GM18505 (cell line): ENCODE results near the gene ZNF155.

Experiments
- ATAC-seq: cut with Tn5 transposase; IDR thresholded peaks from one replicate; pipeline ENCODE4 v1.9.1; 2021; ENCODE audit not compliant: unreplicated experiment
- POLR2A ChIP-seq: IDR thresholded peaks from 4 replicates; pipeline ENCODE4 v1.6.1; 2011; ENCODE audit warnings: borderline replicate concordance; ENCODE audit not compliant: insufficient read depth, insufficient read length; ENCODE audit errors: extremely low read depth

ZNF155 gene

DNA sequence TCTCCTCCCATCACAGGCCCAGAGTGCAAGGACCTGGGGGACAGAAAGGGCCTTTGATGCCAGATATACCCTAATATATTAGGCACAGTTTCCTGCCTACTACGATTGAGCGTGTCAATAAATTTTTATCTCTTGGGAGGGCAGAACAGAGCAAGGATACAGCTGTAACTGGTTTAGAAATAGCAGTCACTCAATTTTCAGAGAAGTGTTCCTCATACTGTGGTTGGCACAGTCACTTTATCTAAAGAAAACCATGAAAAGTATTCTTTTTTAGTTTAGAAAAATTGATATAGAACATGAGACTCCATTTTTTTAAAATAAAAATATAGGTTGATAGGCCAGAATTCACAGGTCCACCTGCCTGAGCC lies 460 bp upstream of the ZNF155 start:
- no peak for ATAC-seq

DNA sequence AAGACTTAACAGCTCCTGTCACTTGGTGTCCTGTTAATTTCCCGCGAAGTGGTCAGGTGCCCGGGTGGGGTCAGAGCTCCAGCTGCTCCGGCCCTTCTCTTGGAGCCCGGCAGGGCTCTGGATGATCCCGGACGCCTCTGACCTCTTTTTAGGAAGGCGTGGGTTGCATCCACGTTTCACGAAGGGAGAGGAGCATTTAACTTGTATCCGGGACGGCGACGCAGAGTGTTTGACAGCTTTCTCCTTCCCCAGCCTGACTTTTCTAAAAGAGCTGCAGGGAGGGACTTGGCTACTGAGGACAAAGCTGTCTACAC lies 656 bp downstream of the ZNF155 start:
- no peak for TF ChIP-seq POLR2A
- ATAC-seq, result no peak

More for the DNA sequence above, 460 bp upstream of the ZNF155 start:
- TF ChIP-seq POLR2A, result no peak

DNA sequence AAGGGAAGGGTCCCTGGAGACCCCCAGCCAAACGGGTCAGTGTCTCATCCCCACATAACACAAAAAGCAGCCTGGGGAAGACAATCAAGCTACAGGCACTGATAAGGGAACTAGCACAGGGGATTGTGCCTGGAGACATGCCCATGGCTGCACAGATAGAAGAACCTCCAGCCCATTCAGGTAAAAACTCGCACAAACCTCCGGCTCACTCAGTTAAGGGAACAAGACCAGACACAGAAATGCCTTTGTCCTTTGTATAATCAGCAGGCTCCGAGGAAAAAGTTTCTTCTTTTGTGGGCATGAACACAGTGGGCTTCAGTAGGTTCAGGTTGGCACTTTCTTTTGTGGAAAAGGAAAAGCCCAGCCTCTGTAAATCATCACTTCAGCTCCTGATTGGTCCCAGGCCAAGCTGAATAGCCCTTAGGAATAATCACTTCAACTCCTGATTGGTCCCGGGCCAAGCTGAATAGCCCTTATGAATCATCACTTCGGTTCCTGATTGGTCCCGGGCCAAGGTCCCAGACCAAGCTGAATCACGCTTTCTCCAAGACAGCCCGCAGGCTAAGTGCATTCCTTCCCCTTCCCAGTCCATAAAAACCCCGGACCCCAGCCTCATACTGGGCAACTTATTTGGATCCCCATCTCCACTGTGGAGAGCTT lies 13.8 kb downstream of the ZNF155 start:
- ATAC-seq, result no peak

DNA sequence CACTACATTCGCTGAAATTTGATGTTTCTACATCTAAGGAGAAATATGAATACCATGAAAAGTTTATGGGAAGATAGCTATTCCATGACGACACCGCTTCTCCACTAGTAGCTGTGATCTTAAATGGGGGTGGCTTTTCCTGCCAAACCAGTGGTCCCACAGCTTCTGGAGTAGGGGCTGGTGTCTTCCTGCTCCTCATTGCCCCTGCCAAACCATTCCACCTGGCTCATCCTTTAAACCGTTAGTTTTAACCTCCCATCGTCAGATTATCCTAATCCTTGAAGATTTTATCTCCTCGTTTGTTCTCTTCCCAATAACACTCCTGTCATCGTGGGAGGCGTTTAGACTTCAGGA lies 18.2 kb downstream of the ZNF155 start:
- ATAC-seq, result no peak
- TF ChIP-seq POLR2A, result no peak

More for the DNA sequence above, 13.8 kb downstream of the ZNF155 start:
- TF ChIP-seq POLR2A, result no peak

DNA sequence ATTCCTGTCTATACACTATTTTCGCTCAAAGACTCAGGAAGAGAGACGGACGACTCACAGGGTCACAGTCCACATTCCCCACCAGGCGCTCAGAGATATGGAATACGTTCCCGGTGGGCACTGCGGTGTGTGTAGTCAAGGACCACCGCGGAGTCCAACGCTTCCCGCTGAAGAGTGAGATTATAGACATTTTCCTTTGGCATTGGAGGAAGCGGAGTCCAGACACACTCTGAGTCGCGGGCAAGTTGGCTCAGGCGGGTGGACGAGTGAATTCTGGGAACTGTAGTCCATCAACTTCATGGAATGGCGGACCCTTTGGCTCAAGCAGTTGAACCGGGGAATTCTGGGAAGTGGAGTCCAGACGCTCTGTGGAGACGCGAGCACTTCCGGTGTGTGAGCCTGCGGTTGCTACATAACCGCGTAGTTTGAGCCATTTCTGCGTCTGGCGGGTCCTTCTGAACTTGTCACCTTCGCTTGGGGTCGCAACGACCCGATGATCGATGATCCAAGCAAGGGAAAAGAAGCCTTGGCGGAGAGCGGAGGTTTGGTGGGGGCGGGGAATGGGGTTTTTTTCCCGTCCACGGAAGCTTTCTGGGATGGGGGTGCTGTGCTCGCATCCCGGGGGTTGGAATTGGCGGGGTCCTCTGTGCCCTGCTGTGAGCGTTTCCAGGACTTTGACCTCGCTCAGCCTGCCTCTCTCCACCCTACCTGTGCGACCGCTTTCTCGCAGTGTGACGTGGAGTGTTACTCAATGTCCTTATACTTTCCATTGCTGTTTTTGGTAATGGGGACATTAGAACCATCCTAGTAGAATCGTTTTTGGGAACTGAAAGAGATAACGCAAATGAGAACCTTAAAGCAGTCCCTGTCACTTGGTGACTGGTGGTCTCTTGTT lies 18.8 kb downstream of the ZNF155 start, which contains the start of gene ZNF230:
Gene ZNF230, plus strand, starts transcription at position 392 of the 895 bp plus-strand sequence. CDS start 4,122 bp downstream, outside the sequence.
- ATAC-seq, result peak; percentile 91
- TF ChIP-seq POLR2A, result peak; percentile 78

DNA sequence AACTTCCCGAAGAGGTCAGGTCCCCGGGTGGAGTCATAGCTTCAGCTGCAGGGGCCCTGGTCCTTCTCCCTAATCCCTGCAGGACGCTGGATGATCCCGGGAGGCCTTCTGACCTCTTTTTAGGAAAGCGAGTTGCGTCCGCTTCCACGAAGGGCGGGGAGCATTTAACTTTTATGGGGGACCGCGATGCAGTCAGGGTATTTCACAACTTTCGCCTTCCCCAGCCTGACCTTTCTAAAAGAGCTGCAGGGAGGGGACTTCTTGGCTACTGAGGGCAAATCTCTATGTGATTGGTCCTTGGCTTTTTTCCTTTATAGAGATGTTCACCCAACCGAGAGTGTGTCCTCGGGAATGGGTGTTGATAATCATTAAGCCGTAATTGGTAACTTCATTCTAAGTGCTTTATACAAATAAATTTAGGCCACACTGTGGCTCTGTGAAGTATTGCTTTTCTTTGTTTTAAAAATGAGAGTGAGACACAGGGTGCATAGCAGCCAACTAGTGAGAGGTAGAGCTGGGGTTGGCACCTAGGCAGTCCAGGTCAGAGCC lies 19.5 kb downstream of the ZNF155 start:
- TF ChIP-seq POLR2A, result no peak
- no peak for ATAC-seq

DNA sequence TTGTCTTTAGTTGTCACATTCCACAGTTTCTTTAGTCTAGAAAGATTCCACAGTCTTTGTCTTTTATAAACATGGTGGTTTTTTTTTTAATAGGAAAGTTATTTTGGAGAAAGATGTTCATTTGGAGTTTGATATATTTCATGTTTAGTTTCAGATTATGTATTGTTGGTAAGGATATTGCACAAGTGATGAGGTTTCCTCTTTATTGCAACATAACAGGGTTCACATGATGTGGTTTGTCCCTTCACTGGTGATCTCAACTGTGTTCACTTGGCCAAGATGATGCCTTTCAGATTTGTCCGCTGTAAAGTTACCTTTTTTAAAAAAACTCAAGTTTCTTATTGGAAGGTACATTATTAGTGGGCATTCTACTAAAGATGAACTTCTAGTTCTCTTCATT lies 22.0 kb downstream of the ZNF155 start:
- no peak for TF ChIP-seq POLR2A
- no peak for ATAC-seq

DNA sequence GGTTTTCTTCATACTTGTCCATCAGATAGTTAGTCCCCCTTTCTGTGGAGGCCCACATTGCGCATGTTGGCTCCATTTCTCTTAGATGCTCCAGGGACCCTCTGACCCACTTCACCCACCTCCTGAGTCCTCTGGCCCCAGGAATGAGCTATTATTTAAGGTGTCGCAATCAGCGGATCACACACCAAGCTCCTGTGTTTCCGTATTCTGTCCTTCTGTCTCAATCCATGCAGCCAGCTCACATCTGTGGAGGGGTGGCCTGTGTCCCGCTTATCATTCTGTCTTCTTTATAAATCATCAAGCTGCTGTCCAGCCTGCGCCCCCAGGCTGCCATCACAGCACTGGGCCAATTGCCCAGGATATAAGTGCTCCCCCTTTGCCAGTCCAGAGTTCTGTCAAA lies 23.5 kb downstream of the ZNF155 start:
- ATAC-seq, result no peak
- no peak for TF ChIP-seq POLR2A

DNA sequence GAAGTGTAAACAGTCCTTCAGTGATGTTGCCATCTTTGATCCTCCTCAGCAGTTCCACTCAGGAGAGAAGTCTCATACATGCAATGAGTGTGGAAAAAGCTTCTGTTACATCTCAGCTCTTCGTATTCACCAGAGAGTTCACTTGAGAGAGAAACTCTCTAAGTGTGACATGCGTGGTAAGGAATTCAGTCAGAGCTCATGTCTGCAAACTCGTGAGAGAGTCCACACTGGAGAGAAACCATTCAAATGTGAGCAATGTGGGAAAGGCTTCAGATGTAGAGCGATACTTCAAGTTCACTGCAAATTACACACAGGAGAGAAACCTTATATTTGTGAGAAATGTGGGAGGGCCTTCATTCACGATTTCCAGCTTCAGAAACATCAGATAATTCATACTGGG lies 26.5 kb downstream of the ZNF155 start:
- TF ChIP-seq POLR2A, result no peak
- ATAC-seq, result no peak

DNA sequence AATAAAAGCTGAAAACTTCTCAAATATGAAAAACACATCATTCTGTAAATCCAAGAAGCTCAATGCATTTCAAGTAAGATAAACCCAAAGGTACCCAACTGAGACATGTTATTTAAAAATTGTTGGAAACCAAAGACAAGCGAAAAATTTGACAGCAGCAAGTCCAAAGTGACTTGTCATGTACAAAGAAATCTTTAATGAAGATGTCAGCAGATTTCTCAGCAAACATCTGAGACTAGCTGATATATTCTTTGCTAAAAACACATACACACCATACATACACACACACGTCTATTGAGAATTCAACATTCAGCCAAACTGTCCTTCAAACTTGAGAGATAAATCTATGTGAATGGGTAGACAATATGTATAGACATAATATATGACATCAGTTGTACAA lies 35.5 kb downstream of the ZNF155 start:
- no peak for ATAC-seq

DNA sequence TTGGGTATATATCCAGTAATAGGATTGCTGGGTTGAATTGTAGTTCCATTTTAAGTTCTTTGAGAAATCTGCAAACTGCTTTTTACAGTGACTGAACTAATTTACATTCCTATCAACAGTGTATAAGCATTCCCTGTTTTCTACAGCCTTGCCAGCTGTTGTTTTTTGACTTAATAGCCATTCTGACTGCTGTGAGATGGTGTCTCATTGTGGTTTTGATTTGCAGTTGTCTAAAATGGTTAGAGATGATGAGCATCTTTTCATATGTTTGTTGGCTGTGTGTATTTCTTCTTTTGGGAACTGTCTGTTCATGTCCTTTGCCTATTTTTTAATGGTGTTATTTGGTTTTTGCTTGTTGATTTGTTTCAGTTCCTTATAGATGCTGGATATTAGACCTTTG lies 37.2 kb downstream of the ZNF155 start:
- no peak for TF ChIP-seq POLR2A
- no peak for ATAC-seq

More for the DNA sequence above, 35.5 kb downstream of the ZNF155 start:
- TF ChIP-seq POLR2A, result no peak

DNA sequence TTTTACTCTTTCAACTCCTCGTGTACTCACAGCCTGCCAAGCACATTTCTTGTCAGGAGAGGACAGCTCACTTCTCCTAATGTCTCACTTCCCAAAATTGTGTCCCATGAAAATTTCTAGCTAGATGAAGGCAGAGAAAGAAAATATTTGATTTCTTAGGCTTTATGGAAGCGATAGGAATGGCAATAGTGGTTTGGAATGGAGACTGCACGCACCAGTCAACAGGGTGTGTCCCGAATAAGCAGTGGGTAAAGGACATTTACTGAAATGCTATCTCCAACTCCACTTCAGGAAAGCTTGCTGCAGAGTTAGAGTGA lies 40.9 kb downstream of the ZNF155 start:
- TF ChIP-seq POLR2A, result no peak
- ATAC-seq, result no peak

DNA sequence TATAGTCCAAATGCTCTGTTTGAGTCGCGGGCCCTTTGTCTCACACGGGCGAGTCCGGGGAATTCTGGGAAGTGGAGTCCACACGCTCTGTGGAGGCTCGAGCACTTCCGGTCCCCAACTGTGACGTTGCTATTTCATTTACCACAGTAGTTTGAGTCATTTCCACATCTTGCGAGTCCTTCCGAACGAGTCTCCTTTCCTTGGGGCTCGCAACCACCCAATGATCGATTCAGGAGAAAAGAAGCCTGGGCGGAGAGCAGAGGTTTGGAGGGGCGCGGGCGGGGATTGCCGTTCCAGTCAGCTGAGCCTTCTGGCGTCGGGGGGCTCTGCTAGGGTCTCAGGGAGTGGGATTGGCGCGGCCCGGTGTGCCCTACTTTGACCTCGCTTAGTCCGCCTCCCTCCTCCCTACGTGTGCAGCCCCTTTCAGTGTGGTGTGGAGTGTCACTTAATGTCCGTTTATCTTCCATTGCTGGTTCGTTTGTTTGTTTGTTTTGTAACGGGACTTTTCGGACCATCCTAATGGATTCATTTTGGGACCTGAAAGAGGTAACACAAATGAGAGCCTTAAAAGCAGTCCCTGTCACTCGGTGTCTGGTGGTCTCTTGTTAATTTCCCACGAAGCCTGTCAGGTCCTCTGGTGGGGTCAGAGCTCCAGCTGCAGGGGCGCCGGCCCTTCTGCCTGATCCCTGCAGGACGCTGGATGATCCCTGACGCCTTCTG lies 41.4 kb downstream of the ZNF155 start, which contains the start of gene ZNF222:
Gene ZNF222, plus strand, starts transcription at position 163 of the 720 bp plus-strand sequence. Its CDS starts 58 bp downstream, at position 221.
- TF ChIP-seq POLR2A, result peak; percentile 60

More for the DNA sequence above, 41.4 kb downstream of the ZNF155 start, which contains the start of gene ZNF222:
- peak; percentile 92 for ATAC-seq
